K562 (cell line): Measurements from ENCODE around the gene FAM187B. TPM values are rescaled to one million over a fixed set of nuclear protein-coding genes. Genes with fewer than 3 reads are reported as not detected.

Experiments
- ATAC-seq: fragments of 200-7000 bp; cut with Tn5 transposase; 3 replicates; pipeline ENCODE4 v1.9.1; 2020; ENCODE audit warnings: moderate library complexity
- BruUV-seq: library from RNA; stranded (reverse); fragments of 400-500 nt; replicated peaks from 2 replicates; lab custom pipeline; 2021; lab: Mats Ljungman, UMichigan
- CTCF ChIA-PET: fragments of 300-600 bp; formaldehyde crosslinking; extraction: SDS; loops from one replicate; lab custom pipeline; 2021; ENCODE audit warnings: low intra/inter-chr PET ratio; lab: Yijun Ruan, JAX
- POLR2A ChIA-PET: fragments of 300-600, 350-650 bp; sonication (Branson Sonifier 250); formaldehyde crosslinking; extraction: SDS; loops from one replicate; lab custom pipeline; 2021; ENCODE audit warnings: antibody characterized with exemption, inconsistent platforms; lab: Yijun Ruan, JAX
- DNase-seq, 4 experiments: peaks; one replicate each; pipeline versions ENCODE4 v3.0.0 to v3.0.0-alpha.2; 2011 to 2018; ENCODE audit warnings: low spot score in 3 of 4, mixed read lengths in 3 of 4; ENCODE audit errors: extremely low read depth in 1 of 4
- FAIRE-seq: peaks from 2 replicates; lab custom pipeline; 2011; peaks lifted over from hg19 to GRCh38; lab: Jason Lieb, UNC
- H2AFZ ChIP-seq: 2 replicates; pipeline ENCODE4 v1.6.0; 2011; ENCODE audit warnings: low read depth, low read length, control low read depth, inconsistent platforms
- H3K27ac ChIP-seq: fragments of 200-600 bp; 3 replicates; pipeline ENCODE4 v1.8.0; 2011; ENCODE audit warnings: low read depth, mild to moderate bottlenecking, control low read depth, inconsistent platforms, low read length, moderate library complexity, mixed read lengths; ENCODE audit errors: extremely low read depth
- H3K27me3 ChIP-seq, 2 experiments: fragments of 300-600 bp in 1 of 2; 2 replicates in 1 of 2; 3 replicates in 1 of 2; pipeline versions ENCODE4 v1.6.0 to v1.8.0; 2011; ENCODE audit warnings: inconsistent platforms in 2 of 2, low read length in 2 of 2, mild to moderate bottlenecking in 1 of 2, mixed read lengths in 1 of 2, moderate library complexity in 1 of 2; ENCODE audit not compliant: control insufficient read depth in 2 of 2, insufficient read depth in 2 of 2
- H3K36me3 ChIP-seq: fragments of 300-600 bp; 3 replicates; pipeline ENCODE4 v1.8.0; 2011; ENCODE audit warnings: mild to moderate bottlenecking, low read length, inconsistent platforms; ENCODE audit not compliant: control insufficient read depth, insufficient read depth
- H3K4me1 ChIP-seq, 2 experiments: fragments of 200-600 bp in 1 of 2; replicated peaks in 1 of 2; 2 replicates in 1 of 2; 3 replicates in 1 of 2; pipeline versions ENCODE4 v1.5.1 to v1.8.0; 2011; ENCODE audit warnings: inconsistent platforms in 2 of 2, low read length in 2 of 2, mild to moderate bottlenecking in 1 of 2, mixed read lengths in 1 of 2, moderate library complexity in 1 of 2; ENCODE audit not compliant: control insufficient read depth in 2 of 2, insufficient read depth in 2 of 2
- H3K4me2 ChIP-seq: 2 replicates; pipeline ENCODE4 v1.6.1; 2011; ENCODE audit warnings: low read length, control low read depth, inconsistent platforms, mixed read lengths; ENCODE audit not compliant: insufficient read depth
- H3K4me3 ChIP-seq: fragments of 200-600 bp; sonication (generic), shearing (Covaris generic); 2 replicates; pipeline ENCODE4 v1.5.1; 2016; ENCODE audit warnings: control low read depth, inconsistent platforms
- H3K79me2 ChIP-seq: fragments of 200-600 bp; 3 replicates; pipeline ENCODE4 v1.8.0; 2011; ENCODE audit warnings: low read length, inconsistent platforms; ENCODE audit not compliant: control insufficient read depth, insufficient read depth
- H3K9ac ChIP-seq, 2 experiments: 2 replicates each; pipeline versions ENCODE4 v1.6.0 to v1.6.1; 2011; ENCODE audit warnings: low read depth in 2 of 2, low read length in 2 of 2, control low read depth in 1 of 2, inconsistent platforms in 1 of 2, mild to moderate bottlenecking in 1 of 2, mixed read lengths in 1 of 2; ENCODE audit not compliant: insufficient read depth in 1 of 2
- H3K9me1 ChIP-seq: one replicate; pipeline ENCODE4 v1.6.0; 2011; ENCODE audit warnings: inconsistent platforms, mild to moderate bottlenecking, low read length, moderate library complexity; ENCODE audit not compliant: control insufficient read depth, insufficient read depth
- H3K9me3 ChIP-seq: replicated peaks from 2 replicates; pipeline ENCODE4 v1.5.1; 2011; ENCODE audit warnings: low read depth, low read length, inconsistent platforms; ENCODE audit not compliant: control insufficient read depth, insufficient read depth
- H4K20me1 ChIP-seq: replicated peaks from 2 replicates; pipeline ENCODE4 v1.6.1; 2011; ENCODE audit warnings: low read length, inconsistent platforms, mixed read lengths; ENCODE audit not compliant: control insufficient read depth, insufficient read depth
- CBX1 ChIP-seq: sonication (generic); IDR thresholded peaks from 2 replicates; pipeline ENCODE4 v1.6.1; 2016; ENCODE audit warnings: antibody characterized with exemption, low read depth, mild to moderate bottlenecking
- CCNT2 ChIP-seq: IDR thresholded peaks from 2 replicates; pipeline ENCODE4 v1.6.1; 2011; ENCODE audit warnings: borderline replicate concordance, low read depth, mild to moderate bottlenecking, moderate library complexity, mixed read lengths, low read length; ENCODE audit not compliant: insufficient read length; ENCODE audit errors: extremely low read depth
- IRF2 ChIP-seq: sonication (generic); formaldehyde crosslinking; IDR thresholded peaks from 2 replicates; pipeline ENCODE4 v1.8.1; 2022; ENCODE audit warnings: mild to moderate bottlenecking, missing genetic modification reagents
- MYC ChIP-seq, 2 experiments: fragments of 250-450 bp in 1 of 2; sonication (Bioruptor Pico) in 1 of 2; IDR thresholded peaks; 2 replicates each; pipeline versions ENCODE4 v1.5.1 to v1.6.1; 2012 to 2021; ENCODE audit warnings: low read depth in 2 of 2, borderline replicate concordance in 1 of 2, improper control_type of control experiment in 1 of 2, low read length in 1 of 2, mild to moderate bottlenecking in 1 of 2, moderate library complexity in 1 of 2
- MYNN ChIP-seq, 2 experiments: sonication (generic); formaldehyde crosslinking in 1 of 2; IDR thresholded peaks; 2 replicates each; pipeline versions ENCODE4 v1.5.0 to v1.6.1; 2016 to 2020; ENCODE audit warnings: antibody characterized with exemption in 1 of 2, missing genetic modification reagents in 1 of 2
- NCOA6 ChIP-seq: fragments of 450-650 bp; IDR thresholded peaks from 2 replicates; pipeline ENCODE4 v1.6.1; 2017; ENCODE audit warnings: mild to moderate bottlenecking
- RBM25 ChIP-seq: fragments of 200-400 bp; formaldehyde crosslinking; IDR thresholded peaks from 2 replicates; pipeline ENCODE4 v1.6.1; 2018; ENCODE audit warnings: low read length, low read depth, moderate library complexity; ENCODE audit not compliant: severe bottlenecking
- SMAD1 ChIP-seq: fragments of 150-350 bp; IDR thresholded peaks from 2 replicates; pipeline ENCODE4 v1.6.1; 2014; ENCODE audit warnings: low read length, low read depth; ENCODE audit not compliant: partially characterized antibody
- SREBF2 ChIP-seq: sonication (generic); formaldehyde crosslinking; IDR thresholded peaks from 2 replicates; pipeline ENCODE4 v1.4.0; 2020; ENCODE audit warnings: mild to moderate bottlenecking, missing genetic modification reagents
- TAF7 ChIP-seq: fragments of 450-650 bp; IDR thresholded peaks from 2 replicates; pipeline ENCODE4 v1.6.1; 2016; ENCODE audit warnings: missing genetic modification characterization, missing compliant biosample characterization
- TRIM28 ChIP-seq: fragments of 450-650 bp; IDR thresholded peaks from 2 replicates; pipeline ENCODE4 v1.6.1; 2017
- ZBTB1 ChIP-seq: sonication (generic); formaldehyde crosslinking; IDR thresholded peaks from 2 replicates; pipeline ENCODE4 v1.8.1; 2023; ENCODE audit warnings: missing genetic modification reagents, low read depth, mild to moderate bottlenecking, borderline replicate concordance
- ZBTB7A ChIP-seq: IDR thresholded peaks from 2 replicates; pipeline ENCODE4 v1.6.1; 2011; ENCODE audit warnings: low read depth, mild to moderate bottlenecking, low read length, moderate library complexity, borderline replicate concordance; ENCODE audit not compliant: control insufficient read depth
- ZC3H4 ChIP-seq: sonication (generic); formaldehyde crosslinking; IDR thresholded peaks from 2 replicates; pipeline ENCODE4 v1.9.0; 2021; ENCODE audit warnings: missing genetic modification reagents, borderline replicate concordance
- ZNF121 ChIP-seq: sonication (generic); formaldehyde crosslinking; conservative IDR thresholded peaks from 2 replicates; pipeline ENCODE4 v1.8.0; 2022; ENCODE audit warnings: missing genetic modification reagents
- ZNF274 ChIP-seq: IDR thresholded peaks from 2 replicates; pipeline ENCODE4 v1.6.1; 2011; ENCODE audit warnings: low read depth, mild to moderate bottlenecking, low read length, moderate library complexity, borderline replicate concordance
- WGBS: fragments of 100-300 bp; shearing (Covaris generic); methylation state at CpG from one replicate; pipeline ENCODE4 v1.1.6; 2016; ENCODE audit warnings: low coverage, mixed read lengths; ENCODE audit not compliant: insufficient coverage; ENCODE audit errors: missing lambda C conversion rate; 5-methylcytosine and 5-hydroxymethylcytosine counted together
- in situ Hi-C: fragments of 300-500 bp; cut with MboI; formaldehyde crosslinking; loops from 4 replicates; pipeline ENCODE4 v1.15.0; 2018; ENCODE audit warnings: inconsistent platforms, mixed read lengths
- intact Hi-C: fragments of 100-400 bp; cut with micrococcal nuclease; formaldehyde crosslinking; loops from 2 replicates; pipeline ENCODE4 v1.14.2; 2022
- polyA plus RNA-seq, 8 experiments: library from polyadenylated mRNA; depleted of rRNA in 4 of 8; stranded (reverse) in 5 of 8; unstranded in 3 of 8; fragments of >200 nt; fragmentation: Nextera tagmentation in 2 of 8; fragmentation: Illumina TruSeq in 1 of 8; extraction: Ambion mirVana in 2 of 8; extraction: Trizol in 1 of 8; gene quantifications; 2 replicates each; pipeline versions ENCODE4 v1.2.1 to v1.2.3, GENCODE V29; 2011 to 2014; ENCODE audit warnings: inconsistent platforms in 1 of 8, missing spikeins in 1 of 8
- total RNA-seq, 7 experiments: library from RNA; depleted of rRNA in 6 of 7; stranded (reverse); fragments of >200 nt in 6 of 7; fragmentation: Illumina TruSeq in 2 of 7; extraction: Trizol in 2 of 7; gene quantifications; 2 replicates each; pipeline versions ENCODE4 v1.2.1 to v1.2.3, GENCODE V29; 2011 to 2021; ENCODE audit warnings: low replicate concordance in 1 of 7
- TF ChIP-seq, protein P1 (sequence below): fragments of 250-450 bp; sonication (Bioruptor Pico); IDR thresholded peaks from 2 replicates; pipeline ENCODE4 v1.5.0; 2021
- TF ChIP-seq, protein P2 (sequence below): fragments of 450-650 bp; IDR thresholded peaks from 2 replicates; pipeline ENCODE4 v1.6.1; 2018; ENCODE audit warnings: mild to moderate bottlenecking, low read depth; ENCODE audit not compliant: partially characterized antibody

Gene FAM187B
- total and polyA plus RNA-seq, 9 of the 15 experiments (the other 6 are each of a cell fraction or from before 2014, with no cell fraction given) = 0.04 to 0.09 TPM; not detected in 7

DNA sequence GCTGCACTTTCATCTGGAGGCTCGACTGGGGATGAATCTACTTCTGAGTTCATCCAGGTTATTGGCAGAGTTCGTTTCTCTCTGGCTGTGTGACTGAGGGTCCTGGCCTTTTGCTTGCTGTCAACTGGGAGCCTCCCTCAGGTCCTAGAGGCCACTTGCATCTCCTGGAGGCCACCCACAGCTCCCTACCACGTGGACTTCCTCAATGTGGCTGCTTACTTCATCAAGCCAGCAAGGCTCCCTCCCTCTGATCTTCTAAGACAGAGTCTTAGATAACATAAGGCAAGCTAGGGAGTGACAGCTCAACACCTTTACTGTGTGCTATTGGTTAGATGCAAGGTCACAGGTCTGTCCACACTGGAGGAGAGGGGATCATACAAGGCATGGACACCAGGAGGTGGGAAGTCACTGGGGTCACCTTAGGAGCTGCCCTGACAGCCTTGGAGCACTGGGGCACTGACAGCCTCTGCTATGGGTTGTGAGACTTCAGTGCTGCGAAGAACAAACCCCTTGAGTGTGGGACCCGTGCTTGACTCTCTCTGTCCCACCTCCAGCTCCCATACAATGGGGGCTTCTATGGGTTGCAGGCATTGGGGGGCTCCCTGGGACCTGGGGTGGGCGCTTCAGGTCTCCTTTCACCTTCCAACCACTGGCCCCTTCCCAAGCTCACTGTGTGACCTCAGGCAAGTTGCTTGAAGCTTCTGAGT, 5.3 kb downstream of the FAM187B start:
- WGBS = 43% methylated on average over 5 of the region's 6 CpGs
- ChIA-PET CTCF (no interaction called here), POLR2A (no interaction called here)
- Histone ChIP-seq H3K27me3 (no peaks in the 10 kb centered on the region), H3K4me3 (no peak overlapping the region), H3K79me2 (no peaks in the 10 kb centered on the region), H3K9me1 (no peaks in the 10 kb centered on the region), H2AFZ (peak overlapping the region; percentile 14), H3K4me2 (no peak overlapping the region), H3K27ac (no peak overlapping the region), H3K9me3 (peaks cover 27% of the 10 kb centered on the region), H3K36me3 (no peaks in the 10 kb centered on the region), H4K20me1 (no peaks in the 10 kb centered on the region), H3K9ac (no peak overlapping the region), H3K4me1 (peaks cover 29% of the 10 kb centered on the region in 2 experiments)
- ATAC-seq (no peak), DNase-seq (peak in 1 of 4 experiments; percentile 68), FAIRE-seq (no peak)
- BruUV-seq = no TSS peak
- in situ Hi-C loops (no loop called here), intact Hi-C loops (no loop called here)
- no peak for TF ChIP-seq SREBF2 (CRISPR knock-in tag)
- TF ChIP-seq, protein P1, sequence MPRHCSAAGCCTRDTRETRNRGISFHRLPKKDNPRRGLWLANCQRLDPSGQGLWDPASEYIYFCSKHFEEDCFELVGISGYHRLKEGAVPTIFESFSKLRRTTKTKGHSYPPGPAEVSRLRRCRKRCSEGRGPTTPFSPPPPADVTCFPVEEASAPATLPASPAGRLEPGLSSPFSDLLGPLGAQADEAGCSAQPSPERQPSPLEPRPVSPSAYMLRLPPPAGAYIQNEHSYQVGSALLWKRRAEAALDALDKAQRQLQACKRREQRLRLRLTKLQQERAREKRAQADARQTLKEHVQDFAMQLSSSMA (CRISPR knock-in tag) = no peak
- no peak for TF ChIP-seq ZC3H4 (CRISPR knock-in tag)
- no peak for TF ChIP-seq SMAD1
- no peak for TF ChIP-seq MYNN (IDR thresholded peaks at IDR 0.05)
- no peak for TF ChIP-seq MYNN (CRISPR knock-in tag; IDR thresholded peaks at IDR 0.05)
- peak; percentile 72 for TF ChIP-seq MYC (IDR thresholded peaks at IDR 0.05; ENCODE audit: low read depth, low read length)
- TF ChIP-seq MYC (CRISPR knock-in tag; IDR thresholded peaks at IDR 0.05; ENCODE audit: borderline replicate concordance, low read depth) = no peak
- TF ChIP-seq, protein P2, sequence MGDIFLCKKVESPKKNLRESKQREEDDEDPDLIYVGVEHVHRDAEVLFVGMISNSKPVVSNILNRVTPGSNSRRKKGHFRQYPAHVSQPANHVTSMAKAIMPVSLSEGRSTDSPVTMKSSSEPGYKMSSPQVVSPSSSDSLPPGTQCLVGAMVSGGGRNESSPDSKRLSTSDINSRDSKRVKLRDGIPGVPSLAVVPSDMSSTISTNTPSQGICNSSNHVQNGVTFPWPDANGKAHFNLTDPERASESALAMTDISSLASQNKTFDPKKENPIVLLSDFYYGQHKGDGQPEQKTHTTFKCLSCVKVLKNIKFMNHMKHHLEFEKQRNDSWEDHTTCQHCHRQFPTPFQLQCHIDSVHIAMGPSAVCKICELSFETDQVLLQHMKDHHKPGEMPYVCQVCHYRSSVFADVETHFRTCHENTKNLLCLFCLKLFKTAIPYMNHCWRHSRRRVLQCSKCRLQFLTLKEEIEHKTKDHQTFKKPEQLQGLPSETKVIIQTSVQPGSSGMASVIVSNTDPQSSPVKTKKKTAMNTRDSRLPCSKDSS = no peak
- TF ChIP-seq IRF2 = no peak
- no peak for TF ChIP-seq ZBTB1 (CRISPR knock-in tag)
- 0 out of 2 replicates have a peak, but pooled peaks have one; percentile 23 for TF ChIP-seq CBX1
- TF ChIP-seq ZNF121 (CRISPR knock-in tag) = no peak
- TF ChIP-seq RBM25 = peak; percentile 36
- TF ChIP-seq ZNF274 = no peak
- 0 out of 2 replicates have a peak, but pooled peaks have one; percentile 35 for TF ChIP-seq TRIM28
- no peak for TF ChIP-seq CCNT2
- no peak for TF ChIP-seq TAF7 (tag)
- no peak for TF ChIP-seq ZBTB7A
- no peak for TF ChIP-seq NCOA6
